Measurements from ENCODE around the gene GEN1.

Gene GEN1

GRCh38 chr2:17753803-17754663, at the start of gene GEN1, which contains the start of gene SMC6:
TSS of gene GEN1 (plus strand) at chr2:17754138. CDS start at chr2:17759944, 5,806 bp downstream.
TSS of gene SMC6 (minus strand) at chr2:17753810. CDS start at chr2:17745946, 7,864 bp downstream.
- H3K4me3 ChIP-seq (ENCODE audit: low read depth, low read length), result peak within 1 kb of the TSS; percentile 94
- peak; percentile 64 for DNase-seq (ENCODE audit: low read depth)

- H3K4me3 ChIP-seq (ENCODE audit: low read depth, low read length), result no peak overlapping the region
- DNase-seq (ENCODE audit: low read depth), result no peak
These were observed 47.1 kb upstream of the GEN1 start for GRCh38 chr2:17706845-17707244.

GRCh38 chr2:17708501-17708900, 45.4 kb upstream of the GEN1 start:
- H3K4me3 ChIP-seq (ENCODE audit: low read depth, low read length), result no peak overlapping the region
- DNase-seq (ENCODE audit: low read depth), result no peak

- no peak for DNase-seq (ENCODE audit: low read depth)
- no peak overlapping the region for H3K4me3 ChIP-seq (ENCODE audit: low read depth, low read length)
These were observed 44.0 kb upstream of the GEN1 start for GRCh38 chr2:17709897-17710296.

GRCh38 chr2:17710547-17711248, 43.2 kb upstream of the GEN1 start:
- H3K4me3 ChIP-seq (ENCODE audit: low read depth, low read length), result no peak overlapping the region
- no peak for DNase-seq (ENCODE audit: low read depth)

- no peak overlapping the region for H3K4me3 ChIP-seq (ENCODE audit: low read depth, low read length)
- DNase-seq (ENCODE audit: low read depth), result no peak
These were observed 40.6 kb upstream of the GEN1 start for GRCh38 chr2:17713291-17713690.

GRCh38 chr2:17717666-17718065, 36.3 kb upstream of the GEN1 start:
- no peak for DNase-seq (ENCODE audit: low read depth)

GRCh38 chr2:17718689-17719088, 35.2 kb upstream of the GEN1 start:
- H3K4me3 ChIP-seq (ENCODE audit: low read depth, low read length), result no peak overlapping the region
- no peak for DNase-seq (ENCODE audit: low read depth)

More at GRCh38 chr2:17717666-17718065, 36.3 kb upstream of the GEN1 start:
- no peak overlapping the region for H3K4me3 ChIP-seq (ENCODE audit: low read depth, low read length)

GRCh38 chr2:17719562-17720371, 34.2 kb upstream of the GEN1 start:
- no peak overlapping the region for H3K4me3 ChIP-seq (ENCODE audit: low read depth, low read length)
- no peak for DNase-seq (ENCODE audit: low read depth)

- no peak overlapping the region for H3K4me3 ChIP-seq (ENCODE audit: low read depth, low read length)
- no peak for DNase-seq (ENCODE audit: low read depth)
These were observed 25.7 kb upstream of the GEN1 start for GRCh38 chr2:17728210-17728609.

- no peak for DNase-seq (ENCODE audit: low read depth)
- no peak overlapping the region for H3K4me3 ChIP-seq (ENCODE audit: low read depth, low read length)
These were observed 24.1 kb upstream of the GEN1 start for GRCh38 chr2:17729880-17730279.

GRCh38 chr2:17733599-17733998, 20.3 kb upstream of the GEN1 start:
- H3K4me3 ChIP-seq (ENCODE audit: low read depth, low read length), result no peak overlapping the region
- DNase-seq (ENCODE audit: low read depth), result no peak

GRCh38 chr2:17735864-17736263, 18.1 kb upstream of the GEN1 start:
- no peak overlapping the region for H3K4me3 ChIP-seq (ENCODE audit: low read depth, low read length)
- no peak for DNase-seq (ENCODE audit: low read depth)

- DNase-seq (ENCODE audit: low read depth), result no peak
- no peak overlapping the region for H3K4me3 ChIP-seq (ENCODE audit: low read depth, low read length)
These were observed 16.9 kb upstream of the GEN1 start for GRCh38 chr2:17736989-17737388.

- DNase-seq (ENCODE audit: low read depth), result no peak
- H3K4me3 ChIP-seq (ENCODE audit: low read depth, low read length), result no peak overlapping the region
These were observed 13.7 kb upstream of the GEN1 start for GRCh38 chr2:17740203-17740602.

- no peak for DNase-seq (ENCODE audit: low read depth)
- H3K4me3 ChIP-seq (ENCODE audit: low read depth, low read length), result no peak overlapping the region
These were observed 6.1 kb upstream of the GEN1 start for GRCh38 chr2:17747684-17748452.

- no peak overlapping the region for H3K4me3 ChIP-seq (ENCODE audit: low read depth, low read length)
- DNase-seq (ENCODE audit: low read depth), result no peak
These were observed 5.2 kb upstream of the GEN1 start for GRCh38 chr2:17748745-17749144.

GRCh38 chr2:17749753-17750438, 4.0 kb upstream of the GEN1 start:
- DNase-seq (ENCODE audit: low read depth), result no peak
- no peak overlapping the region for H3K4me3 ChIP-seq (ENCODE audit: low read depth, low read length)

GRCh38 chr2:17752246-17752645, 1.7 kb upstream of the GEN1 start:
- H3K4me3 ChIP-seq (ENCODE audit: low read depth, low read length), result peak overlapping the region; percentile 94
- no peak for DNase-seq (ENCODE audit: low read depth)
